GM20431 (cell line): ENCODE data around the gene ACKR3.

Experiments used
- in situ Hi-C: fragments of 300-500 bp; cut with MseI, MboI; formaldehyde crosslinking; loops from one replicate; pipeline ENCODE4 v1.15.0; 2020; ENCODE audit warnings: low sequenced_read_pairs; ENCODE audit not compliant: unreplicated experiment

ACKR3 gene

GRCh38 chr2:236581546-236581945 lies 11.9 kb downstream of the ACKR3 start:
- in situ Hi-C loops = no loop called here

- in situ Hi-C loops = no loop called here
Observed at GRCh38 chr2:236582968-236583367, 13.3 kb downstream of the ACKR3 start.

- in situ Hi-C loops = no loop called here
Observed at GRCh38 chr2:236583621-236584203, 14.1 kb downstream of the ACKR3 start.

DNA sequence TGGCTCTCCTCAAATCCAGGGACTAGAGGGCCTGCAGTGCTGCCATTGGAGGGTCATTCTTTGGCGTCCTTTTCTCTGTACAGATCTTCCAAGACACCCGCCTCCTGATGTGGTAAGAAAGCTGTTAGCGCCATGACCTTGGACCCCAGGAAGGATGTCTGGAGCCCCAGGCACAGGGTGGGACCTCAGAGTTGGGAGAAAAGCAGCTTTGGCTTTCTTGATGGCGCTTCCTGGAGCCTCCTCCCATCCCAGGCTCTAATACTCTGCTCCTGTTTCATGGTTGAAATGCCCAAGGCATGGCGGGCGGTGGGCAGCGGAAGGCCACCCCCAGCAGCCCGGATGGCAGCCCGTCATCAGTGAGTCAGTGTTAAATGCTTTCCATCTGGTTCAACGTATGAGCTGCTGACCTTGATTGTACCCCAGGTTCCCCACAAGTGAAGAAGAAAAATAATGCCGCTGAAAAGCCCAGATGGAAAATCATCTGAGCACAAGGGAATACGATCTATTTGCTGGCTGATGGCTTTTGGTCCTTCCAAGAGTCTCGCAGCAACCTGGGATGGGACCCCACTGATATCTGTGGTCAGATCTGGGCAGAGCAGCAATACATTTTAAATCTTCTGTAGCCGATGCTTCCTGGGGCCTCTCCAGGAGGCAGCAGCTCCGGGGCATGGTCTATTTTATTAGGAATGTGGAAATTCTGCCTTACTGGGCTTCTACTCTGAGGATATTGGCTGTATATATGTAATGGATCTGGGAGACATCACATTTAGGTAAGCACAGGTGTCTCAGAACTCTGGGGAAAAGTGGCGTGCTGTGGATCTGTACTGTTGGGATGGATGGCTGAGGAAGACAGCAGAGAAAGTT lies 15.1 kb downstream of the ACKR3 start:
- in situ Hi-C loops = no loop called here

DNA sequence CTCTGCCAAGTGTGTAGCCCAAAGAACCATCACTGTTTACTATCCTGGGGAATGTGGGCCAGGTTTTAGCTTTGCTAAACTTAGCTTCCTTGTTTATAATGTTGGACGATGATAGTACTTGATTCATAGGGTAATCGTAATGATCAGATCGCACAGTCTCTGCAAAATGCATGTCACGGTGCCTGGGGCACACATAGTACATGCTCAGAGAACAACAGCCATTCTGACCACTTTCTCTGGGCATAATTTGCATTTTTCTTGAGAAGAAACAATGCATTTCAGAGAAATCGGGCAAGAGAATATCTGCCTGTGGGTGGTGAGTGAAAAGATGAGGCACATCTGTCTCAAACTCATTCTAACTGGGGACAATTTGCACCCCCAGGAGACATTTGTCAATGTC lies 16.3 kb downstream of the ACKR3 start:
- in situ Hi-C loops = no loop called here

DNA sequence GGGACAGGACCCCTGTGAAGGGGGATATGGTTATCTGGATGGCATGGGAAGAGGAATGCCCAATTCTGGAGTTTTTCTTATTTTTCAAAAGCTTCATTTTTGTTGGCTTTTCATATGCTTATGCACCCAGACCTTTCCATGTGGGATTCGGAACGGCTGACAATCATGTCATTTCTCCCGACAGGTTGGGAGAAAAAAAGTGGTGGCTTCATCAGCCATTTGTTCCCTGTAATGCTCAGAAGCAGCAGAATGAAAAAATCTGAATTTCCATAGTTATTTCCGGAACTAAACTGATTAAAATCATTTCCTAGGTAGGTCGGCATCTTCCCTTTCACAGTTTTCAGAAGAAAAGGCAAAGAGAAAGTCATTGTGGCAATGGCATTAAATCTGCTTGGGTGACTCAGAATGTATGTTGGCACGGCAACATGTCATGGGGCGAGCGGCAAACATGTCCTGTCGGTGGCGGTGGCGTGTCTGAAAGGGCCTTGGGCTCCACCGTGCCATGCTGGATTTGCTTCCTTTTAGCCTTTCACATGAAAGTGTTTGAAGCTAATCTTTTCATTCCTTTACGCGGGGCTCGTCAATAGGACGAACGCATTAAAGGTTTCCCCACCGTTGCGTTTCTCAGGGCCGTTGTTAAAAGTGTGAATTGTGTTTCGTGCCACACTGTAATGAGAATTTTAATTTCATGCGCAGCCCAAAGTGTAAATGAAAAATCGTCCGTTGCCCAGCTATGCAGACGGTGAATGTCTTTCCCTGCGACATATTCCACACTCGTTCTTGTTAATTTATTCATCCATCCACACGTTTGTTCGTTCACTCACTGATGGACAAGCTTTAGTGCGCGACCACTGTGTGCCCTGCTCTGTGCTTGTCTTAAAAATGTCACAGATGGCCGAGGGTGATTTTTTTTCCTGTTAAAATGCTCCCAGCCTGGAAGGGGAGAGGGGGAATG lies 18.5 kb downstream of the ACKR3 start:
- in situ Hi-C loops = no loop called here

- in situ Hi-C loops = no loop called here
Observed at GRCh38 chr2:236588932-236589592, 19.4 kb downstream of the ACKR3 start.

DNA sequence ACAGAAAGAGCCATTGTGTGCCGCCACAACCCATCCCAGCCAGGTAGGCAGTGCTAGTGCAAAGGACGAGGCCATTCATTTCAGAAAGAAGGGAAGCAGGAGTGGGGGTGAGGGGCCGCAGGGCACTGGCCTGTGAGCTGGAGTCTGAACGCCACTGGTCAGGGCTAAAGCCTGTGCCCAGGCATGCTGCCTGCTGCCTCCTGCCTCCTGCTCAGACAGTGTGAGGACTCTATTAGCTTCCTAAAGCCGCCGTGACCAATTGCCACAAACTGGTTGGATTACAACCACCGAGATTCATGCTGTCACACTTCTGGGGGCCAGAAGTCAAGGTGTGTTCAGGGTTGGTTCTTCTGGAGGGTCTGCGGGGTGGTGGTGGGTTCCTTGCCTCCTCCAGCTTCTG lies 21.2 kb downstream of the ACKR3 start:
- in situ Hi-C loops = no loop called here

GRCh38 chr2:236592821-236593220 lies 23.2 kb downstream of the ACKR3 start:
- in situ Hi-C loops = no loop called here

- in situ Hi-C loops = no loop called here
Observed at GRCh38 chr2:236593531-236593930, 23.9 kb downstream of the ACKR3 start.

DNA sequence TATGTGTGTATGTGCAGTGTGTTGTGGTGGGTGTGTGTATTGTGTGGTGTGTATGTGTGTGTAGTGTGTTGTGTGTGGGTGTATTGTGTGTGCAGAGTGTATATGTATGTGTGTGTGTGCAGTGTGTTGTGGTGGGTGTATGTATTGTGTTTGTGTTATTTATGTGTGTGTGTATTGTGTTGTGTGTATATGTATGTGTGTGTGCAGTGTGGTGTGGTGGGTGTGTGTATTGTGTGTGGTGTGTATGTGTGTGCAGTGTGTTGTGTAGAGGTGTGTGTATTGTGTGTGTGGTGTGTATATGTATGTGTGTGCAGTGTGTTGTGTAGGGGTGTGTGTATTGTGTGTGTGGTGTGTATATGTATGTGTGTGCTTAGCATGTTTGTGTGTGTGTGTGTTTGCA lies 24.3 kb downstream of the ACKR3 start:
- in situ Hi-C loops = no loop called here

- in situ Hi-C loops = no loop called here
Observed at GRCh38 chr2:236597629-236598028, 28.0 kb downstream of the ACKR3 start.

DNA sequence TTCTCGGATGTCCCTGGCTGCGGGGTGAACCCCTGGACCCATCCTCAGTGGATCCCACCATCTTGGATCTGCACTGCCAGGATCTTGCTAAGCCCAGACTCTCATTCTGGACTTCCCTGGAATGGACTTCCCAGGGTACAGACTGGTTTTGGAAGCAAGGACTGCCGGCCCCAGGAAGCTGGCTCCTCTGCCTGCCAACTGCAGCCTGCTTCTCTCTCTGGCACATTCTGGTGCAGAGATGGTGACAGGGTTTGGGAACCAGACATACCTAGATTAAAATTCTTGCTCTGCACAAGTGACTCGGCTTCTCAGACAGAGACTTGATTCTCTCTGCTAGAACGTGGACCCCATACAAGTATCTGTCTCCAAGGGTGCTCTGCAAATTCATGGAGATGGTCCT lies 29.4 kb downstream of the ACKR3 start:
- in situ Hi-C loops = no loop called here

DNA sequence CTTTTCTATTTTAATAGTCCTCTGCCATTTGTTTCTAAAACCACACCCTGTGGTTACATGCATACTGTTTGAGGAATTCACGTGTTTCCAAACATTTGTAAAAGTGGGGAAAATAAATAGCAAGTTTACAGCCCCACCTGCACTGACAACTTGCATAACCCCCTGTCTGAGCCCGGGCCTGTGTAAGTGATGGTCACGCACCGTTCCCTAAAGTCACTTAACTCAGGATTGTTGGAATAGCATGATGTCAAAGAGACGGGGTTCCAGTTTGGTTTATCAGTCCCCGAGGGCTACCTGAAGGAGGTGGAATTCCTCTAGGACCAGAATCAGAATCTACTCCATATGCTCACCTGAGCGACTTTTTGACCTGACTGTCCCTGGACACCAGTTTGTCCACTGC lies 30.5 kb downstream of the ACKR3 start:
- in situ Hi-C loops = no loop called here

DNA sequence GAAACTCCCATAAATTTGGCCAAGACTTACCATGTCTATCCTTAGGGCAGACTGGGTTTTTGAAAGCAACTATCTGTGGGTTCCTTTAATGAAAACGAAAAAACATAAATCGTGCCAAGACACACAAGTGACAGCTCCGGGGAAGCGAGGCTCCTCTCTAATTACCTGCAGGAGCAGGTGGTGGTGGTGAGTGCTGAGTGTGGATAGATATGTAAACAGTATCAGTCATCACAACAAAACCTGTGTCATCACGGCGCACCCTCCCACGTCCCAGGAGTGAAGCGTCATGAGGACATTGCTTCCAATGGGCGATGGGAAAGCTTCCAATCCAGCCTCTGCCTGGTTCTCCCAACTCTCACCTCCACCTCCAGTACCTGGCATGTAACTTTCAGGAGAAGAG lies 31.3 kb downstream of the ACKR3 start:
- in situ Hi-C loops = no loop called here

DNA sequence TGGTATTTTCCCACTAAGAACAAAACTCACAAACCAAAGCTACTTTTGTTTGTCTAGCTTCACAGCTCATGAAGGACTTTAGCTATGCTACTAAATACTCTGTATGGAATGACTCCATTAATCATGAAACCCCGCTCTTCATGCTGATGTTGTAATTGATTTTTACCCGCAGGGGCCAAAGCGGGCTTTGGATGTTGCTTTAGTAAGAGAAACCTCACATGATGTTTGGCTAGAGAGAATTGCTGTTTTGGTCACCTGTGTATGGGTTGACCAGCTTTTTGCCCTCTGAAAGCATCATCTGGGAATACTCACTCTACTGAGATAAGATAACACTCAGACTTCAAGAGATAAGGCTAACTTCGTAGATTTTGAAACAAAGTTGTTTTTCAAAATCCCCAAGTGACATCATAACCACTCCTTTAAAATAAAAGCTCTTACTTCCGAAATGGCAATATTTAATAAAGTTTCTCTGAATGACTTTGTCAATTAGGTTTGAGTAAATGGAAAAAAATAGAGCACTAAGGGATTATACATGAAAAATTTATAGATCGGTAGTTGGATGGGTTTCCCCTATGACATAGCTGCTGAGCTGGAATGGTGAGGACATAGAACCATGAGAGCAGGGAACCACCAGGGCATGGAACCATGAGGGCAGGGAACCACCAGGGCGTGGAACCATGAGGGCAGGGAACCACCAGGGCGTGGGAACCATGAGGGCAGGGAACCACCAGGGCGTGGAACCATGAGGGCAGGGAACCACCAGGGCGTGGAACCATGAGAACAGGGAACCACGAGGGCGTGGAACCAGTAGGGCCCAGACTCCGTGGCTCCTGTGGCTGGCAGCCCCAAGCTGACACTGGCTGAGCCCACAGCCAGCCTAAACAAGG lies 31.9 kb downstream of the ACKR3 start:
- in situ Hi-C loops = no loop called here

DNA sequence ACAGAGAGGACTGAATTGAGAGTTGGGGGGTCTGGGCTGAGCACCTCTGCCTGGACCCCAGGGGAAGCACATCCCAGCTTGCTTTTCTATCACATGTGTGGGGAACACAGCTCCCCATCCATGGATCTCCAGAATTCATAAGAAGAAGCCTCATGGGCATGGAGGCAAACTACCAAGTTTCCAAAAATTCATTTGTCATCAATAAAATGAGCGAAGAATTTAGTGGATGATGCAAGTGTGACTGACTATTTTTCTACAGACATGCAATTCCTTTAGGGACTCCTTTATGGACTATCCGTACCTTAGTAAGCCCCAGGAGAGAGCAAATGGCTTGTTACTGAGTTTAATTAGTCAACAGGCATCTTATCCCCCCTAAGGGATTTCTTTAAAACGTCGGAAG lies 33.1 kb downstream of the ACKR3 start:
- in situ Hi-C loops = no loop called here

DNA sequence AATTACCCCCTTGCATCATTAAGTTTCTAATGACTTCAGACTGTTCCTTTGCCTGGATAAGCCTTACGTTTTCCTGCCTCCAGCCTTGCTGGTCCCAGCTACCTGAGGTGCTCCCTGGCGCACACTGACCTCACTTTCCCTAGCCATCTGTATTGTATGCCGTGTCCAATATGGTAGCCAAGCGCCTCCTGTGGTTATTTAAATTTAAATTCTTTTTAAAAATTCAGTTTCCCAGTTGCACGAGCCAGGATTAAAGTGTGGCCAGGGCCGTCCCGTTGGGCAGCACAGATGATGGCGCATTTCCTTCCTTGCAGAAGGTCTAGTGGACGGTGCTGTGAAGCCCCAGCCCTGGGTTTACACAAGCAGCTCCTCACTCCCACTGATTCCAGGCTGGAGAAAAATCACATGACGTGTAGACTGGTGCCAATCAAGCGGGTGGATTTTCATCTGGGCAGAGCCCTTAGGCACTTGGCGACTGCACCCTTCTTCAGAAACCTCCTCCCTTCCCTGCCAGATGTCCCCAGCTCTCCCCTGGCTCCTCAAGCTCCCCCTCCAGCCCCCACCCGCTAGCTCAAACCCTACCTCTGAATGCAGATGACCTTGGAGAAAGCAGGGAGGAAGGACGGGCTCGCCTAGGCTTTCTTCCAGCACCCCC lies 33.9 kb downstream of the ACKR3 start:
- in situ Hi-C loops = no loop called here
